ENCODE results near the gene CEP41. TPM values are rescaled to one million over a fixed set of nuclear protein-coding genes. Genes with fewer than 3 reads are reported as not detected.
A peak's percentile ranks its signal among the peaks of the same experiment; 100 is the strongest.

CEP41 gene
- total and polyA plus RNA-seq, 2 of the 13 experiments (the other 11 are each of a cell fraction or from before 2014, with no cell fraction given), result 8.7 to 9.0 TPM

DNA sequence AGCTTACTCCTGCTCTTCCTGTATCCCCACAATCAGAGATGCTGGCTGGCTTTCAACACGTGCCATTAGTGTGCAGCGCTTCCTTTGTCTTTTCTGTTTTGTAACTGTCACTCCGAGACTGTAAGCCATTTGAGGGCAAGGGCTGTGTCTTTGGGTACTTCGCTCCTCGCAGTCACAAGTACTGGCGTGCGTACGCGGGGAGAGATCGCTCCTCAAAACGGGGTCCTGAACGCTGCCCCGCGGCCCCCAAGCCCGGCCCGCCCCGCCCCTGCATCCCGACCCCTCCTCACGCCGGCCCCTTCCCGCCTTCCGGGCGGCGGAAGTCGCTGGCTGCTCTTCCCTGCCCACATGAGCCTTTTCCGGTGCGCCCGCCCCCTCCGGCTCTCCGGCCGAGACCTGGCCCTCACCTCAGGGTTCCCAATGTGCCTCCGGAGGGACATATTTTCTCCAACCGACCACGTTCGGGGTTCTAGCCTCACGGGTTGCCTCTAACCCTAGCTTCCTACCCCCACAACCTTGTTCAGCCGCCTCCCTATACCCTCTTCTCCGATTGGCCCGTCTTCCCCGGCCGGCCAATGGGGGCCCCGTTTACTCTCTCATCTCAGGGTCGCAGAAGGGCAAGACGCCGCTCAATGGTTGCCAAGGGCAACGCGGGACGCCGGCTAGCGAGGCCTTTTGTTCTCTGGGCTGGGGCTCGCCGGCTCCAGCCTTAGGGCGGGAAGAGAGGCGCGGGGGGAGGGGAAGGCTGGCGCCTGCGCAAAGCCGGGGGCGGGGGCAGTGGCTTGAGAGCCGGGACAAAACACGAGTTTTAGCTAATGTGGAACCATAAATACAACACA, at the start of gene CEP41 (continued):
- TF ChIP-seq RBM22 (optimal IDR thresholded peaks at IDR 0.05; ENCODE audit: low read length) (peak; percentile 71), PATZ1 (CRISPR knock-in tag; IDR thresholded peaks at IDR 0.05) (peak; percentile 32; the same call in 1 of the 2 replicates), ZNF768 (CRISPR knock-in tag; IDR thresholded peaks at IDR 0.05) (peak; percentile 39; the same call in 1 of the 2 replicates), ZBTB49 (CRISPR knock-in tag; IDR thresholded peaks at IDR 0.05; ENCODE audit: borderline replicate concordance) (no peak), NR2F2 (IDR thresholded peaks at IDR 0.05; ENCODE audit: borderline replicate concordance, low read depth) (no peak), GTF3A (CRISPR knock-in tag; conservative IDR thresholded peaks at IDR 0.05) (0 out of 2 replicates have a peak, but pooled peaks have one; percentile 34), NFATC3 (CRISPR knock-in tag; IDR thresholded peaks at IDR 0.05) (no peak), KLF15 (CRISPR knock-in tag; IDR thresholded peaks at IDR 0.05; ENCODE audit: borderline replicate concordance) (no peak), BATF2 (CRISPR knock-in tag; IDR thresholded peaks at IDR 0.05) (0 out of 2 replicates have a peak, but pooled peaks have one; percentile 12), POLR2G (IDR thresholded peaks at IDR 0.05; ENCODE audit: low read depth, low read length) (peak; percentile 40; the same call in 1 of the 2 replicates), ZNF44 (CRISPR knock-in tag; IDR thresholded peaks at IDR 0.05) (peak; percentile 35; the same call in 1 of the 2 replicates), EED (CRISPR knock-in tag; IDR thresholded peaks at IDR 0.05) (peak; percentile 70; the same call in 1 of the 2 replicates), RFX5 (IDR thresholded peaks at IDR 0.05; ENCODE audit: low read depth, low read length) (peak; percentile 72; the same call in 1 of the 2 replicates), HDAC1 (CRISPR knock-in tag; IDR thresholded peaks at IDR 0.05) (peak; percentile 56), CBX5 (CRISPR knock-in tag; IDR thresholded peaks at IDR 0.05; ENCODE audit: borderline replicate concordance) (no peak), SMYD3 (CRISPR knock-in tag; IDR thresholded peaks at IDR 0.05) (no peak), NR2C2 (CRISPR knock-in tag; IDR thresholded peaks at IDR 0.05; ENCODE audit: borderline replicate concordance) (peak; percentile 96)
- TF ChIP-seq, protein P1, sequence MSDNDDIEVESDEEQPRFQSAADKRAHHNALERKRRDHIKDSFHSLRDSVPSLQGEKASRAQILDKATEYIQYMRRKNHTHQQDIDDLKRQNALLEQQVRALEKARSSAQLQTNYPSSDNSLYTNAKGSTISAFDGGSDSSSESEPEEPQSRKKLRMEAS (IDR thresholded peaks at IDR 0.05), result peak; percentile 65
- TF ChIP-seq, protein P2, sequence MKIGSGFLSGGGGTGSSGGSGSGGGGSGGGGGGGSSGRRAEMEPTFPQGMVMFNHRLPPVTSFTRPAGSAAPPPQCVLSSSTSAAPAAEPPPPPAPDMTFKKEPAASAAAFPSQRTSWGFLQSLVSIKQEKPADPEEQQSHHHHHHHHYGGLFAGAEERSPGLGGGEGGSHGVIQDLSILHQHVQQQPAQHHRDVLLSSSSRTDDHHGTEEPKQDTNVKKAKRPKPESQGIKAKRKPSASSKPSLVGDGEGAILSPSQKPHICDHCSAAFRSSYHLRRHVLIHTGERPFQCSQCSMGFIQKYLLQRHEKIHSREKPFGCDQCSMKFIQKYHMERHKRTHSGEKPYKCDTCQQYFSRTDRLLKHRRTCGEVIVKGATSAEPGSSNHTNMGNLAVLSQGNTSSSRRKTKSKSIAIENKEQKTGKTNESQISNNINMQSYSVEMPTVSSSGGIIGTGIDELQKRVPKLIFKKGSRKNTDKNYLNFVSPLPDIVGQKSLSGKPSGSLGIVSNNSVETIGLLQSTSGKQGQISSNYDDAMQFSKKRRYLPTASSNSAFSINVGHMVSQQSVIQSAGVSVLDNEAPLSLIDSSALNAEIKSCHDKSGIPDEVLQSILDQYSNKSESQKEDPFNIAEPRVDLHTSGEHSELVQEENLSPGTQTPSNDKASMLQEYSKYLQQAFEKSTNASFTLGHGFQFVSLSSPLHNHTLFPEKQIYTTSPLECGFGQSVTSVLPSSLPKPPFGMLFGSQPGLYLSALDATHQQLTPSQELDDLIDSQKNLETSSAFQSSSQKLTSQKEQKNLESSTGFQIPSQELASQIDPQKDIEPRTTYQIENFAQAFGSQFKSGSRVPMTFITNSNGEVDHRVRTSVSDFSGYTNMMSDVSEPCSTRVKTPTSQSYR (CRISPR knock-in tag; IDR thresholded peaks at IDR 0.05; ENCODE audit: borderline replicate concordance), result peak; percentile 90

Measured in HepG2 (cell line).